ENCODE measurements around the gene RASSF8.

DNA sequence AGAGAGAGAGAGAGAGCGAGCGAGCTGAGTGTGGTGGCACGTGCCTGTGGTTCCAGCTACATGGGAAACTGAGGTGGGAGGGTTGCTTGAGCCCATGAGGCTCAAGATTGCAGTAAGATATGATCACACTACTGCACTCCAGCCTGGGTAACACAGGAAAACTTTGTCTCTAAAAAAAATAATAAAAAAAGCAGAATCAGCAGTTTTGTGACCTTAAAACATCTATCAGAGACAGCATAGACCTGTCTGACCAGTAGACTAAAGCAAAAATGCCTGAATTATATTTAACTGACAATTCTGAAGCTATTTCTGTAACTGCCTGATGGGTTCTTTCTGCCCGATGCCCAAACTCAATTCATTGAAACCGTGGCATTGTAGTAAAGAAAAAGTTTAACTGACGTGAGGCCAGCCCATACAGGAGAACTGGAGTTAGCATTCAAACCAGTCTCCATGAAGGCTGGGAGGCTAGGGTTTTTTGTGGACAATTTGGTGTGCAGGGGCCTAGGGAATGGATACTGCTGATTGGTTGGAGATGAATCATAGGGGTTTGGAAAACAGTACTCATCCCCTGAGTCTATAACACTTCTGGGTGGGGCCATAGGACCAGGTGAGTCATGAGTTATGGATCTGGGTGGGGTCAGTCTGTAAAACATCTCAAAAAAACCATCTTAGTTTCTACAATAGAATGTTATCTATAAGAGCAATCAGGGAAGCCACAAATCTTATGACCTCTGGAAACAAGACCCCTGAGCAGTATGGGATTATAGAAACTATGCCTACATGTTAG, 8.0 kb upstream of the RASSF8 start:
- TF ChIP-seq CTCF (IDR thresholded peaks at IDR 0.05 in 8 of 11, conservative IDR thresholded peaks at IDR 0.05 in 3 of 11), result no peak
- TF ChIP-seq POLR2A (IDR thresholded peaks at IDR 0.05), result no peak
- no peak for TF ChIP-seq POLR2AphosphoS5 (IDR thresholded peaks at IDR 0.05)

Measured in spleen (tissue), 7 donors.